ENCODE measurements around the gene ZNF277. TPM values are rescaled to one million over a fixed set of nuclear protein-coding genes. Genes with fewer than 3 reads are reported as not detected.

The ZNF277 gene
- total RNA-seq, 4 donors from 2014 or later, result 19.2 to 45.6 (median 32.8) TPM

- DNase-seq (ENCODE audit: low spot score in 2 of 2), result no peak
- no peak overlapping the region for H3K4me3 ChIP-seq (ENCODE audit: low read depth, poor library complexity, severe bottlenecking)
- no peak for TF ChIP-seq POLR2A (IDR thresholded peaks at IDR 0.05)
- TF ChIP-seq, protein P1, sequence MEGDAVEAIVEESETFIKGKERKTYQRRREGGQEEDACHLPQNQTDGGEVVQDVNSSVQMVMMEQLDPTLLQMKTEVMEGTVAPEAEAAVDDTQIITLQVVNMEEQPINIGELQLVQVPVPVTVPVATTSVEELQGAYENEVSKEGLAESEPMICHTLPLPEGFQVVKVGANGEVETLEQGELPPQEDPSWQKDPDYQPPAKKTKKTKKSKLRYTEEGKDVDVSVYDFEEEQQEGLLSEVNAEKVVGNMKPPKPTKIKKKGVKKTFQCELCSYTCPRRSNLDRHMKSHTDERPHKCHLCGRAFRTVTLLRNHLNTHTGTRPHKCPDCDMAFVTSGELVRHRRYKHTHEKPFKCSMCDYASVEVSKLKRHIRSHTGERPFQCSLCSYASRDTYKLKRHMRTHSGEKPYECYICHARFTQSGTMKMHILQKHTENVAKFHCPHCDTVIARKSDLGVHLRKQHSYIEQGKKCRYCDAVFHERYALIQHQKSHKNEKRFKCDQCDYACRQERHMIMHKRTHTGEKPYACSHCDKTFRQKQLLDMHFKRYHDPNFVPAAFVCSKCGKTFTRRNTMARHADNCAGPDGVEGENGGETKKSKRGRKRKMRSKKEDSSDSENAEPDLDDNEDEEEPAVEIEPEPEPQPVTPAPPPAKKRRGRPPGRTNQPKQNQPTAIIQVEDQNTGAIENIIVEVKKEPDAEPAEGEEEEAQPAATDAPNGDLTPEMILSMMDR (IDR thresholded peaks at IDR 0.05), result no peak
- intact Hi-C loops (cut with DNase I; ENCODE audit: low total_unique reads), result no loop called here
- 43 to 49% methylated on average over 4 of the region's 4 CpGs for WGBS, 2 donors
Observed at GRCh38 chr7:112192236-112193154, 14.0 kb upstream of the ZNF277 start.

DNA sequence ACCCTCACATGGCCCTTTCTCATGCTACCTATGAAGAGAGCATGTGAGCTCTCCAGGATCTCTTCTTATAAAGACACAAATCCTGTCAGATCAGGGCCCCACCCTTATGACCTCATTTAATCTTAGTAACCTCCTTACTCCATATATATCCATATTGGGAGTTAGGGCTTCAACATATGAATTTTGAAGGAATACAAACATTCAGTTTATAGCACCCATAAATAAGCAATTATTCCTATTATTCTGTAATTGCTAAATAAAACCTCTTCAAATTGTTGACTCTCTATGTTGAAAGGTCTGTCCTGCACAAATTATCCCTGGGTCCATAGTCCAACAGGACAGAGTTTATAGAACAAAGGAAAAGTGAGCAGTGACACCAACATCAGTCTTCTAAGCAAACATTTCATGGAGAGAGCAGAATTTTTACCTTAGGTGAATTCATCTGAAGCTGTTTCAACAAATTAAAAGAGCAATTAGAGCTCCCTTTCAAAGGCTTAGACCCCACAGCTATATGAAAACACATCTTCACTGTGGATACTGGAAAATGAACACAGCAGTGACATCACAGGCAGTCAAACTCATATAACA, 12.5 kb upstream of the ZNF277 start:
- no peak for DNase-seq (ENCODE audit: low spot score in 2 of 2)
- H3K4me3 ChIP-seq (ENCODE audit: low read depth, poor library complexity, severe bottlenecking), result no peak overlapping the region
- TF ChIP-seq, protein P1 (IDR thresholded peaks at IDR 0.05), result no peak
- no peak for TF ChIP-seq POLR2A (IDR thresholded peaks at IDR 0.05)
- intact Hi-C loops (cut with DNase I; ENCODE audit: low total_unique reads), result no loop called here

DNA sequence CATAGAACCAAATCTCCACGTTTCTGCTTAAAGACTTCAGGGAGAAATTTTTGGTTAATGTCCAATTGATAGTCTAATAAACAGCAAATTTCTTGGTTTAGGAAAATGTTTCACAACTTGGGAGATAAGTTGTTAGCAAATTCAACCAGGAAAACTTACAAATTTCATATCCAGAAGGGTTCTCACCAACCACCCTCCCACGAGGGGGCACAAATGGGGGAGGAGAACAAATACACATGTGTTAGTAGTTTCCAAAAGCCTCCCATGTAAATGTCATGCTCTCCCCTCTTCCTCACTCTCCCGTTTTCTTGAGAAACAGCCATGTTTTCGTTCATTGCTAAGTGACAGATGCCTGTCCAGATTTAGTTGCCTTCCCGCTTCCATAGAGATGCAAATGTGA, 10.8 kb upstream of the ZNF277 start:
- H3K4me3 ChIP-seq (ENCODE audit: low read depth, poor library complexity, severe bottlenecking), result no peak overlapping the region
- no peak for DNase-seq (ENCODE audit: low spot score in 2 of 2)
- intact Hi-C loops (cut with DNase I; ENCODE audit: low total_unique reads), result no loop called here
- TF ChIP-seq, protein P1 (IDR thresholded peaks at IDR 0.05), result no peak
- TF ChIP-seq POLR2A (IDR thresholded peaks at IDR 0.05), result no peak
- 67 to 81% methylated on average over 5 of the region's 5 CpGs for WGBS, 2 donors

- intact Hi-C loops (cut with DNase I; ENCODE audit: low total_unique reads), result no loop called here
- DNase-seq (ENCODE audit: low spot score in 2 of 2), result no peak
- TF ChIP-seq POLR2A (IDR thresholded peaks at IDR 0.05), result no peak
- TF ChIP-seq, protein P1 (IDR thresholded peaks at IDR 0.05), result no peak
- H3K4me3 ChIP-seq (ENCODE audit: low read depth, poor library complexity, severe bottlenecking), result no peak overlapping the region
- 62 to 64% methylated on average over 6 of the region's 6 CpGs for WGBS, 2 donors
Observed at GRCh38 chr7:112197322-112197721, 9.2 kb upstream of the ZNF277 start.

- intact Hi-C loops (cut with DNase I; ENCODE audit: low total_unique reads), result no loop called here
- WGBS, 2 donors, result 86 to 89% methylated on average over 2 of the region's 2 CpGs
- DNase-seq (ENCODE audit: low spot score in 2 of 2), result no peak
- TF ChIP-seq, protein P1 (IDR thresholded peaks at IDR 0.05), result no peak
- TF ChIP-seq POLR2A (IDR thresholded peaks at IDR 0.05), result no peak
- H3K4me3 ChIP-seq (ENCODE audit: low read depth, poor library complexity, severe bottlenecking), result no peak overlapping the region
Observed at GRCh38 chr7:112199035-112199655, 7.3 kb upstream of the ZNF277 start.
